Measurements from ENCODE around the gene NEU1.

NEU1 gene

DNA sequence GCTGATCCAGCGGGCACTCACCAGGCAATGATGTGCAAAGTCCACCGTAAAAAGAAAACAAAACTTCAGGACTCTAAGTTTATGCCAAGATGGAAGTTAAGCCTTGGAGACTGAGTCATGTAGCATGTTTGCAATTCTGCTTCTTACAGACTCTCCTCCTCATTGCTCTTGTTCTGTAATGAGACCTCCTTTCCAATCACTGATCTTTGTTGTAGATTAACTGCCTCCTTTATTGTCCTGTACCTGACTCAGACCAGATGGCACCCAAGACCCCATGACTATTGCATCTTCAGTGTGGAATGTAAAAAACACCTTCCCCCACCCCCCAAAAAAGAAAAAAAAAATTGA, 11.2 kb downstream of the NEU1 start (continued):
- TF ChIP-seq, protein P1, sequence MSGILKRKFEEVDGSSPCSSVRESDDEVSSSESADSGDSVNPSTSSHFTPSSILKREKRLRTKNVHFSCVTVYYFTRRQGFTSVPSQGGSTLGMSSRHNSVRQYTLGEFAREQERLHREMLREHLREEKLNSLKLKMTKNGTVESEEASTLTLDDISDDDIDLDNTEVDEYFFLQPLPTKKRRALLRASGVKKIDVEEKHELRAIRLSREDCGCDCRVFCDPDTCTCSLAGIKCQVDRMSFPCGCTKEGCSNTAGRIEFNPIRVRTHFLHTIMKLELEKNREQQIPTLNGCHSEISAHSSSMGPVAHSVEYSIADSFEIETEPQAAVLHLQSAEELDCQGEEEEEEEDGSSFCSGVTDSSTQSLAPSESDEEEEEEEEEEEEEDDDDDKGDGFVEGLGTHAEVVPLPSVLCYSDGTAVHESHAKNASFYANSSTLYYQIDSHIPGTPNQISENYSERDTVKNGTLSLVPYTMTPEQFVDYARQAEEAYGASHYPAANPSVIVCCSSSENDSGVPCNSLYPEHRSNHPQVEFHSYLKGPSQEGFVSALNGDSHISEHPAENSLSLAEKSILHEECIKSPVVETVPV (CRISPR knock-in tag; IDR thresholded peaks at IDR 0.05): no peak
- TF ChIP-seq CSDC2 (CRISPR knock-in tag; IDR thresholded peaks at IDR 0.05): no peak

- TF ChIP-seq TOX (CRISPR knock-in tag; IDR thresholded peaks at IDR 0.05; ENCODE audit: borderline replicate concordance): no peak
- no peak for TF ChIP-seq ZC3H10 (CRISPR knock-in tag; IDR thresholded peaks at IDR 0.05)
- TF ChIP-seq ISL1 (CRISPR knock-in tag; IDR thresholded peaks at IDR 0.05): no peak
- no peak for TF ChIP-seq ZNF565 (CRISPR knock-in tag; conservative IDR thresholded peaks at IDR 0.05; ENCODE audit: low read depth)
- TF ChIP-seq GLIS3 (CRISPR knock-in tag; IDR thresholded peaks at IDR 0.05): no peak
- no peak for TF ChIP-seq ARNTL (CRISPR knock-in tag; IDR thresholded peaks at IDR 0.05; ENCODE audit: borderline replicate concordance, low read depth)
- no peak for TF ChIP-seq ZNF8 (CRISPR knock-in tag; IDR thresholded peaks at IDR 0.05)
- no peak for TF ChIP-seq PATZ1 (CRISPR knock-in tag; IDR thresholded peaks at IDR 0.05; ENCODE audit: borderline replicate concordance)
- TF ChIP-seq SNAI2 (CRISPR knock-in tag; IDR thresholded peaks at IDR 0.05): no peak
- TF ChIP-seq ZFP30 (CRISPR knock-in tag; IDR thresholded peaks at IDR 0.05): no peak
- TF ChIP-seq, protein P2, sequence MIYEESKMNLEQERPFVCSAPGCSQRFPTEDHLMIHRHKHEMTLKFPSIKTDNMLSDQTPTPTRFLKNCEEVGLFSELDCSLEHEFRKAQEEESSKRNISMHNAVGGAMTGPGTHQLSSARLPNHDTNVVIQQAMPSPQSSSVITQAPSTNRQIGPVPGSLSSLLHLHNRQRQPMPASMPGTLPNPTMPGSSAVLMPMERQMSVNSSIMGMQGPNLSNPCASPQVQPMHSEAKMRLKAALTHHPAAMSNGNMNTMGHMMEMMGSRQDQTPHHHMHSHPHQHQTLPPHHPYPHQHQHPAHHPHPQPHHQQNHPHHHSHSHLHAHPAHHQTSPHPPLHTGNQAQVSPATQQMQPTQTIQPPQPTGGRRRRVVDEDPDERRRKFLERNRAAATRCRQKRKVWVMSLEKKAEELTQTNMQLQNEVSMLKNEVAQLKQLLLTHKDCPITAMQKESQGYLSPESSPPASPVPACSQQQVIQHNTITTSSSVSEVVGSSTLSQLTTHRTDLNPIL (CRISPR knock-in tag; IDR thresholded peaks at IDR 0.05; ENCODE audit: low read depth): no peak
- TF ChIP-seq ZFP3 (CRISPR knock-in tag; IDR thresholded peaks at IDR 0.05): no peak
- no peak for TF ChIP-seq ESRRG (CRISPR knock-in tag; IDR thresholded peaks at IDR 0.05)
Measured at GRCh38 chr6:31850765-31851484, 11.7 kb downstream of the NEU1 start.

DNA sequence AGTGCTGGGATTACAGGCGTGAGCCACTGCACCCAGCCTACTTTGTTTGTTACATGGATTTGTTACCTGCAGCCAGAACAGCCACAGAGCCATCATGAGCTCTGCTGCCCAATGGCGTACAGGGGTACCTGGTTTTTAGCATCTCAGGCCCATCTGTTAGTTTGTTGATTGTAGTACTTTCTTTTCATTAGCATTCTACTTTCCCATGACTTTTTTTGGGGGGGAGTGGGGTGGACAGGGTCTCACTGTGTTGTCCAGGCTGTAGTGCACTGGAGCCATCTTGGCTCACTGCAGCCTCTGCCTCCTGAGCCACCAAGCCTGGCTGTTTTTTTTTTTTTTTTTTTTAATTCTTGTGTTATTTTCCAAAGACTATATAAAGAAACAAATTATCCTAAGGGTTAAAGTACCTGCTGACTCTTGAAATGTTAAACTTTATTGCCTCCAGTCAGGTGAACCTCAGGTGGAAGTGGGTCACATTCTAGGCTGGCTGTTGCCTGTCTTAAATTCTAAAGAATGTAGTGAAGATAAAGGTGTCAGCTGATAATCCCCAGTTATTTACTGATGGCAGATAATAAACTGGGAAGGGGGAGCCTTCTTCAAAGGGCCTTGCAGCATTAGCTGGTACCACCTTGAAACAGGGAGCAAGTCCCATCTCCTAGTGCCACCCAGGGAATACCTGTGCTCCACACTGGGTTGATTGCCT, 15.2 kb downstream of the NEU1 start:
- TF ChIP-seq PATZ1 (CRISPR knock-in tag; IDR thresholded peaks at IDR 0.05; ENCODE audit: borderline replicate concordance): no peak
- no peak for TF ChIP-seq OSR1 (CRISPR knock-in tag; IDR thresholded peaks at IDR 0.05)
- TF ChIP-seq, protein P3, sequence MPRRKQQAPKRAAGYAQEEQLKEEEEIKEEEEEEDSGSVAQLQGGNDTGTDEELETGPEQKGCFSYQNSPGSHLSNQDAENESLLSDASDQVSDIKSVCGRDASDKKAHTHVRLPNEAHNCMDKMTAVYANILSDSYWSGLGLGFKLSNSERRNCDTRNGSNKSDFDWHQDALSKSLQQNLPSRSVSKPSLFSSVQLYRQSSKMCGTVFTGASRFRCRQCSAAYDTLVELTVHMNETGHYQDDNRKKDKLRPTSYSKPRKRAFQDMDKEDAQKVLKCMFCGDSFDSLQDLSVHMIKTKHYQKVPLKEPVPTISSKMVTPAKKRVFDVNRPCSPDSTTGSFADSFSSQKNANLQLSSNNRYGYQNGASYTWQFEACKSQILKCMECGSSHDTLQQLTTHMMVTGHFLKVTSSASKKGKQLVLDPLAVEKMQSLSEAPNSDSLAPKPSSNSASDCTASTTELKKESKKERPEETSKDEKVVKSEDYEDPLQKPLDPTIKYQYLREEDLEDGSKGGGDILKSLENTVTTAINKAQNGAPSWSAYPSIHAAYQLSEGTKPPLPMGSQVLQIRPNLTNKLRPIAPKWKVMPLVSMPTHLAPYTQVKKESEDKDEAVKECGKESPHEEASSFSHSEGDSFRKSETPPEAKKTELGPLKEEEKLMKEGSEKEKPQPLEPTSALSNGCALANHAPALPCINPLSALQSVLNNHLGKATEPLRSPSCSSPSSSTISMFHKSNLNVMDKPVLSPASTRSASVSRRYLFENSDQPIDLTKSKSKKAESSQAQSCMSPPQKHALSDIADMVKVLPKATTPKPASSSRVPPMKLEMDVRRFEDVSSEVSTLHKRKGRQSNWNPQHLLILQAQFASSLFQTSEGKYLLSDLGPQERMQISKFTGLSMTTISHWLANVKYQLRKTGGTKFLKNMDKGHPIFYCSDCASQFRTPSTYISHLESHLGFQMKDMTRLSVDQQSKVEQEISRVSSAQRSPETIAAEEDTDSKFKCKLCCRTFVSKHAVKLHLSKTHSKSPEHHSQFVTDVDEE (CRISPR knock-in tag; IDR thresholded peaks at IDR 0.05): no peak
- TF ChIP-seq GLIS3 (CRISPR knock-in tag; IDR thresholded peaks at IDR 0.05): no peak
- TF ChIP-seq ISL1 (CRISPR knock-in tag; IDR thresholded peaks at IDR 0.05): no peak
- TF ChIP-seq, protein P2 (CRISPR knock-in tag; IDR thresholded peaks at IDR 0.05; ENCODE audit: low read depth): no peak
- no peak for TF ChIP-seq ESRRG (CRISPR knock-in tag; IDR thresholded peaks at IDR 0.05)
- no peak for TF ChIP-seq ZNF8 (CRISPR knock-in tag; IDR thresholded peaks at IDR 0.05)
- no peak for TF ChIP-seq ARNTL (CRISPR knock-in tag; IDR thresholded peaks at IDR 0.05; ENCODE audit: borderline replicate concordance, low read depth)
- no peak for TF ChIP-seq CSDC2 (CRISPR knock-in tag; IDR thresholded peaks at IDR 0.05)
- TF ChIP-seq TCF4 (CRISPR knock-in tag; IDR thresholded peaks at IDR 0.05; ENCODE audit: borderline replicate concordance): no peak
- no peak for TF ChIP-seq RARB (CRISPR knock-in tag; IDR thresholded peaks at IDR 0.05)
- no peak for ATAC-seq

More at GRCh38 chr6:31850765-31851484, 11.7 kb downstream of the NEU1 start:
- ATAC-seq: no peak
